ENCODE data around the gene CHST14.

Gene CHST14

DNA sequence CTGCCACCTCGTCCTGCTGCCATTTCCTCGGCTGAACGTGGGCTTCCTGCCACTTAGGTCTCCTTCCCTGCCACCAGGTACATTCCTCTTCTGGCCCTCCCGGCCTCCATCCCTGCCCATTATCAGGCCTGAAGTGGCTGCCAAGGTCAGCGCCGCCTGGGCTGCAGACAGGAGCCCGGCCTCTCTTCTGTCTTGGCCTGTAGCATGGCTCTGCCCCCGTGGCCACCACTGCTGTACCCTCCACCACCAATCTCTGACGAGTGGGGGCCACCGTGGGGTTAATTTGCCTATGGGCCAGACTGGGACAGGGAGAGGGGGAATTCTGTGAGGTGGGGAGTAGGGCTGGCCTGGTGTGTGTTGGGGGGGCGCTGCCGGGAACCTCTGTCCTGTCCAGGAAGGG is 32.1 kb upstream of the CHST14 start:
- peaks cover 47% of the 10 kb centered on the region for H3K4me1 Mint-ChIP-seq
- H3K9me3 Mint-ChIP-seq: no peaks in the 10 kb centered on the region
- H3K36me3 Mint-ChIP-seq: no peaks in the 10 kb centered on the region
- H3K4me3 Mint-ChIP-seq: no peak overlapping the region
- no peak overlapping the region for H3K27ac Mint-ChIP-seq
- peaks cover 10% of the 10 kb centered on the region for H3K27me3 Mint-ChIP-seq

DNA sequence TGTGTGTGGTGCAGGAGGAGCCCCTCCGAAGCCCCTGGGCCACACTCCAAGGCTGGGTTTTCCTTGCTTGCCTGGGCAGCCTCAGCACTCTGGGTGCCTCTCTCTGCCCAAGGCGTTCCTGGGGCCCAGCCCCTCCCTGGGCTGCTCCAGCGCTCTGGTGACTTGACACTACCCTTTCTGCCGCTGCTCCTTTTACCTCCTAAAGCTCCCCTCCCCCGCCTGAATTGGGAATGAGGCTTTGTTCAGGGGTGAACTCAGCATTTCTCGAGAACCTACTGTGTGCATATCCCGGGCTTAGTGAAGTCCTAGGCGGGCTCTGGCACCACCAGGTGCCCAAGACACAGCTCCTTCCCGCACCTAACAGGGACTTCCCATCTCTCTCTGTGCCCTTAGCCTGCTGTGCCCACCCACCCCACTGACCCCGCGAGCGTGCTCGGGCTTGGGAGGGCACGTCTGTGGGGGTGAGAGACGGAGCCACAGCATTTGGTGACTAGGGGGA is 31.3 kb upstream of the CHST14 start:
- Mint-ChIP-seq H3K27me3 (peaks cover 10% of the 10 kb centered on the region), H3K4me1 (peaks cover 55% of the 10 kb centered on the region), H3K4me3 (peak overlapping the region; percentile 94), H3K27ac (no peak overlapping the region), H3K36me3 (no peaks in the 10 kb centered on the region), H3K9me3 (no peaks in the 10 kb centered on the region)

- Mint-ChIP-seq H3K36me3 (no peaks in the 10 kb centered on the region), H3K9me3 (no peaks in the 10 kb centered on the region), H3K27ac (peak overlapping the region; percentile 94), H3K4me1 (peaks cover 61% of the 10 kb centered on the region), H3K4me3 (peak overlapping the region; percentile 94), H3K27me3 (peaks cover 10% of the 10 kb centered on the region)
Observed at GRCh38 chr15:40439960-40440742, 30.6 kb upstream of the CHST14 start.

- Mint-ChIP-seq H3K4me3 (peak within 1 kb of the TSS; percentile 94), H3K27me3 (peaks cover 8% of the 10 kb centered on the region), H3K27ac (peak within 1 kb of the TSS; percentile 94), H3K36me3 (no peaks in the 10 kb centered on the region), H3K4me1 (peaks cover 63% of the 10 kb centered on the region), H3K9me3 (no peaks in the 10 kb centered on the region)
Observed at GRCh38 chr15:40440743-40441564, 29.8 kb upstream of the CHST14 start, which contains the start of gene BAHD1. Gene BAHD1, plus strand, starts transcription at chr15:40440953. Its CDS starts 17,512 bp downstream, at chr15:40458465.

- H3K4me3 Mint-ChIP-seq: peak overlapping the region; percentile 88
Observed at GRCh38 chr15:40441565-40442531, 28.9 kb upstream of the CHST14 start.

DNA sequence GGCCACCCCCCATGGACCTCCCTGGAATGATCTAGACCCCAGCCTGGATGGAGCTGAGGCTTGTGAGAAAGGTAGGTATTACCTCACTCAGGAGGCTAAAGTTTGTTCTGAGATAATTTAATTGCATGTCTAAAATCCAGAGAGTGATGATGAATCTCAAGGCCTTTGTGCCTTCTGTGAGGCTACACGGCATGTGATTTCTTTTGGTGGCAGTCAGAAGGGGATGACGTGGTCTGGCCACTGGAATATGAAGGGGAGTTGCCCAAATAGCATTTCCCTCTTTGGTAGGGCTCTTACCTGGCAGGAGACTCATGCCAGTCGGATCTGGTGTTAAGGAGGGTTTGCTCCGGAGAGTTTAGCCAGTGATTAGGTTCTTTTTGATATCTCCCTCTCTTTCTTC is 27.5 kb upstream of the CHST14 start:
- H3K4me3 Mint-ChIP-seq: peak overlapping the region; percentile 88
- no peaks in the 10 kb centered on the region for H3K9me3 Mint-ChIP-seq
- H3K4me1 Mint-ChIP-seq: peaks cover 58% of the 10 kb centered on the region
- no peak overlapping the region for H3K27ac Mint-ChIP-seq
- H3K36me3 Mint-ChIP-seq: no peaks in the 10 kb centered on the region
- peaks cover 6% of the 10 kb centered on the region for H3K27me3 Mint-ChIP-seq

More at GRCh38 chr15:40441565-40442531, 28.9 kb upstream of the CHST14 start:
- H3K36me3 Mint-ChIP-seq: no peaks in the 10 kb centered on the region
- H3K9me3 Mint-ChIP-seq: no peaks in the 10 kb centered on the region
- peak overlapping the region; percentile 81 for H3K27ac Mint-ChIP-seq
- H3K27me3 Mint-ChIP-seq: peaks cover 8% of the 10 kb centered on the region
- H3K4me1 Mint-ChIP-seq: peaks cover 59% of the 10 kb centered on the region

DNA sequence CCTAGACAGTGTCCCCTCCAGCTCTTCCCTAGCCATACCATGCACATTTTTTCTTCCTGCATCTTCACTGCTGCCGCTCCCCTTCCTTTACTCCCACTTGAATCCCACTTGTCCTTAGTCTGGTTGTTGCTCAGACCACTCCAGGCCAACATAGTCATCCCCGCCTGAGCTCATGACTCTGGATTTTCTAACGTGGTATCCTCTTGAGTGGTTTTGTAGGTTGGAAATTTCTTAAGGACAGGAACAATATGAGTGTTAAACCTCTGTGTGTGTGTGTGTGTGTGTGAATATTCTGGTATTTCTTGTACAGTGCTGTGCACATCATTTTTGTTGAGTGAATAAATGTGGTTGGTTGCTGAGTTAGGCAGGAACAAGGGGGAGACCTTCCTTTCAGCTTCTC is 26.9 kb upstream of the CHST14 start:
- Mint-ChIP-seq H3K27me3 (peaks cover 3% of the 10 kb centered on the region), H3K4me1 (peaks cover 61% of the 10 kb centered on the region), H3K9me3 (no peaks in the 10 kb centered on the region), H3K4me3 (peak overlapping the region; percentile 88), H3K36me3 (no peaks in the 10 kb centered on the region), H3K27ac (peak overlapping the region; percentile 30)

- Mint-ChIP-seq H3K4me1 (peaks cover 68% of the 10 kb centered on the region), H3K27ac (peak overlapping the region; percentile 83), H3K9me3 (no peaks in the 10 kb centered on the region), H3K27me3 (peaks cover 2% of the 10 kb centered on the region), H3K4me3 (no peak overlapping the region), H3K36me3 (peaks cover 3% of the 10 kb centered on the region)
Observed at GRCh38 chr15:40444736-40445135, 26.0 kb upstream of the CHST14 start.

DNA sequence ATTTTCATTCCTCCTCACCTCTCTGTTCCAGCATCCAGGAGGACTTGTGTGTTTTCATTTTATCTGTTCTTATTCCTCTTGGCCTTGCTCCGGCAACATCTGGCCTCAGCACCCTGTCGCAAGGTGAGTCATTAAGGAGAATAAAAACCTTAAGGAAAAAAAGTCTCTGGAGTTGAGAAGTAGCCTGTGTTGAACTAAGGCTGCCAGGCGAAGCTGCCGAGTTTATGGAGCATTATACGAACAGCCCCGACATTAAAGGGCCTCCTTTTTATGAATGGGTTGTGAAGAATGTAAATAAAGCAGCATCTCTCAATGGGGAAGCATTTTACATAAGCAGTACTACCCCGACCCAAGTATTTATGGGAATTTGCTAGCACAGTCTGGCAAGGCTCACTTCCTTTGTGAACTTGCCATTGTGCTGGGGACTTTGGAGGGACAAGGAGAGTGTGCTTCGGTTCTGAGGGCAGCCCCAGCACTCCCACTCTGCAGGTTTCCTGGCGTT is 25.3 kb upstream of the CHST14 start:
- no peaks in the 10 kb centered on the region for H3K27me3 Mint-ChIP-seq
- H3K4me1 Mint-ChIP-seq: peaks cover 70% of the 10 kb centered on the region
- H3K9me3 Mint-ChIP-seq: no peaks in the 10 kb centered on the region
- H3K36me3 Mint-ChIP-seq: peaks cover 3% of the 10 kb centered on the region
- H3K4me3 Mint-ChIP-seq: no peak overlapping the region
- H3K27ac Mint-ChIP-seq: no peak overlapping the region

- no peaks in the 10 kb centered on the region for H3K27me3 Mint-ChIP-seq
- H3K27ac Mint-ChIP-seq: no peak overlapping the region
- peaks cover 3% of the 10 kb centered on the region for H3K36me3 Mint-ChIP-seq
- peaks cover 77% of the 10 kb centered on the region for H3K4me1 Mint-ChIP-seq
- no peaks in the 10 kb centered on the region for H3K9me3 Mint-ChIP-seq
- no peak overlapping the region for H3K4me3 Mint-ChIP-seq
Observed at GRCh38 chr15:40446144-40446543, 24.6 kb upstream of the CHST14 start.

- Mint-ChIP-seq H3K4me1 (peaks cover 88% of the 10 kb centered on the region), H3K9me3 (no peaks in the 10 kb centered on the region), H3K27ac (no peak overlapping the region), H3K27me3 (no peaks in the 10 kb centered on the region), H3K4me3 (no peak overlapping the region), H3K36me3 (peaks cover 3% of the 10 kb centered on the region)
Observed at GRCh38 chr15:40448354-40448753, 22.4 kb upstream of the CHST14 start.

DNA sequence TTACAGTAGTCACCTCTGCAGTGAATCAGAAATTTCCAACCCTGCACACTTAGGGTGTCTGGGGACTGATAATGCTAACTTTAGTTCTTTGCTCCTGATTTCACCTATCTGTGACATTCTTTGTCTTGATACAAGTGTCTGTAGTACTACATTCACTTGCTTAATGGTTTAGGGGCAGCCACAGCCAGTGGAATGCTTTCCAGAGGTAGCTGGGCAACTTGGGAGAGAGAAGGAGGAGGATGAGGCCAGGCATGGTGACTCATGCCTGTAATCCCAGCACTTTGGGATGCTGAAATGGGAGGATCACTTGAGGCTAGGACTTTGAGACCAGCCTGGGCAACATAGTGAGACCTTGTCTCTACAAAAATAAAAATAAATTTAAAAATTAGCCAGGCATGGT is 21.5 kb upstream of the CHST14 start:
- no peaks in the 10 kb centered on the region for H3K27me3 Mint-ChIP-seq
- H3K4me1 Mint-ChIP-seq: peaks cover 88% of the 10 kb centered on the region
- peak overlapping the region; percentile 56 for H3K27ac Mint-ChIP-seq
- H3K36me3 Mint-ChIP-seq: peaks cover 3% of the 10 kb centered on the region
- no peak overlapping the region for H3K4me3 Mint-ChIP-seq
- no peaks in the 10 kb centered on the region for H3K9me3 Mint-ChIP-seq

DNA sequence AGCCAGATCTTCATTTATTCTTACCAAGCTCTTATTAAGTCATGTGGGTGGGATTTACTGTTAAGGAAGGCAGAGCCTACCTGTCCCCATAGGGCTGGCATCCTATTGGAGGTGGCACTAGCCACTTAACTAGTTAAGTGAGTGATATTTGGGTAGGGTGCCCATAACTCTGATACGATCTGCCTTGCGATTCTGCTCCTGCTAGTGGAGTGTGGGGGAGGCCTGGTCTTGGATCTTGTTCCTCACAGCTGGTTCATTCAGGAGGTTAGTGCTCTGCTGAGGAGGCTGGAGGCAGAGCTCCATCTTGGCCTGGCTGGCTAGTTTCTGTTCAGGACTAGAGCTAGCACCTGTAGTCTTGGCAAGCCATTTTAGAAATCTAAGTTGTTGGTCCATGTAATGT is 20.7 kb upstream of the CHST14 start:
- no peaks in the 10 kb centered on the region for H3K27me3 Mint-ChIP-seq
- H3K4me1 Mint-ChIP-seq: peaks cover 88% of the 10 kb centered on the region
- H3K36me3 Mint-ChIP-seq: peaks cover 3% of the 10 kb centered on the region
- no peaks in the 10 kb centered on the region for H3K9me3 Mint-ChIP-seq
- peak overlapping the region; percentile 2 for H3K27ac Mint-ChIP-seq
- H3K4me3 Mint-ChIP-seq: no peak overlapping the region

DNA sequence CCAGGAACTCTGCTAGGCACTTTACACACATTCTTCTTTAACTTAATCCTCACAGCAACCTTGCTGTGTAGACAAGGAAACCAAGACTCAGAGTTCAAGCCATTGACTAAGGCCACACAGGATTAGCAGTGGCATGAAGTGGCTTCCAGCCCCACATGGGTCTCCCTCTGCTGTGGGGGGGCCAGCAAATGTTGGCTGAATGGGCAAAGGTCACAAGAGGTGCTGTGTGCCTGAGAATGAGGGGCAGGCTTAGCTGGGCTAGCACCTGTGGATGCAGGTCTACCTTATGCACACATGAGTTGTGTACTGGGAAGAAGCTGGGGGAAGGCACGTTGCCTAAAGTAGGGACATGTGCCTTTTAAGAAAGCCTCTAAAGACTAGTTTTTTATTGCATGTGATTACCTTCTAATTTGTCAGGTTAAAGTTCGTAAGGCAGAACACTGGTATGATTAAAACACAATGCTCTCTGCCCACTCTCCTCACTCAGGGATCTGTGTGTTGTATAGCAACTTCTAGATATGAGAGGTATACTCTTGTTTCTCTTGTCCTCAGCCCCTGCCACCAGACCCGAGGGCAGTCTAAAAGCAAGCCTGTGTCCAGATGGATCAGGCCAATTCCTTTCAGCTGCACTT is 19.1 kb upstream of the CHST14 start:
- Mint-ChIP-seq H3K36me3 (peaks cover 3% of the 10 kb centered on the region), H3K4me1 (peaks cover 93% of the 10 kb centered on the region), H3K27me3 (no peaks in the 10 kb centered on the region), H3K9me3 (no peaks in the 10 kb centered on the region), H3K4me3 (peak overlapping the region; percentile 51), H3K27ac (peak overlapping the region; percentile 67)
